HG02588 (cell line): ENCODE data around the gene MET.
"Not testable (repeated sequence)": the region's sequence is repeated elsewhere in the genome, so short reads cannot be mapped to it uniquely, and the experiment has no call there.

Experiments used
- ATAC-seq: cut with Tn5 transposase; IDR thresholded peaks from one replicate; pipeline ENCODE4 v1.9.1; 2021; ENCODE audit warnings: mild to moderate bottlenecking, moderate library complexity; ENCODE audit not compliant: unreplicated experiment

The MET gene

DNA sequence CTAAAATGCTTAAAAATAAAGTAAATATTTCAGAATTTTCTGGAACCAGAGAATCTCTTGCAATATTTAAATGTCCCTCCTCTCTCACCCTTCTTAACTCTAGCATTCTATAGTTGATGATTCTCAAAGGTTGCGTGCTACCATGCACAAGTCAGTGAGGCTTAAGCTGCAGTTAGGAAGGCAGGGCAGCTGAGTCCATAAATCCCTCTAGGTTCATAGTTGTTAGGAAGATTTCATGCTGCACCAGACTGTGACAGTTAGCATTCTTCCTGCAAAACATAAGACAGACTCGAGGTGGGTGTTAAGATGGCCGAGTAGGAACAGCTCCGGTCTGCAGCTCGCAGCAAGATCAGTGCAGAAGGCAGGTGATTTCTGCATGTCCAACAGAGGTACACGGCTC, 70.6 kb downstream of the MET start:
- no peak for ATAC-seq

- not testable (repeated sequence) for ATAC-seq
Measured at GRCh38 chr7:116743835-116744234, 71.8 kb downstream of the MET start.

DNA sequence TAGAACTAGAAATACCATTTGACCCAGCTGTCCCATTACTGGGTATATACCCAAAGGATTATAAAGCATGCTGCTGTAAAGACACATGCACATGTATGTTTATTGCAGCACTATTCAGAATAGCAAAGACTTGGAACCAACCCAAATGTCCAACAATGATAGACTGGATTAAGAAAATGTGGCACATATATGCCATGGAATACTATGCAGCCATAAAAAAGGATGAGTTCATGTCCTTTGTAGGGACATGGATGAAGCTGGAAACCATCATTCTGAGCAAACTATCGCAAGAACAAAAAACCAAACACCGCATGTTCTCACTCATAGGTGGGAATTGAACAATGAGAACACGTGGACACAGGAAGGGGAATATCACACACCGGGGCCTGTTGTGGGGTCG, 74.4 kb downstream of the MET start:
- ATAC-seq, result not testable (repeated sequence)

DNA sequence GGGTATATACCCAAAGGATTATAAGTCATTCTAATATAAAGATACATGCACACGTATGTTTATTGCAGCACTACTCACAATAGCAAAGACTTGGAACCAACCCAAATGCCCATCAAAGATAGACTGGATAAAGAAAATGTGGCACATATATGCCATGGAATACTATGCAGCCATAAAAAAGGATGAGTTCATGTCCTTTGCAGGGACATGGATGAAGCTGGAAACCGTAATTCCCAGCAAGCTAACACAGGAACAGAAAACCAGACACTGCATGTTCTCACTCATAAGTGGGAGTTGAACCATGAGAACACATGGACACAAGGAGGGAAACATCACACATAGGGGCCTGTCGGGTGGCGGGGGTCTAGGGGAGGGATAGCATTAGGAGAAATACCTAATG, 79.1 kb downstream of the MET start:
- not testable (repeated sequence) for ATAC-seq

GRCh38 chr7:116752305-116753074, 80.5 kb downstream of the MET start:
- ATAC-seq, result no peak

- ATAC-seq, result no peak
Measured at GRCh38 chr7:116753130-116753529, 81.1 kb downstream of the MET start.

DNA sequence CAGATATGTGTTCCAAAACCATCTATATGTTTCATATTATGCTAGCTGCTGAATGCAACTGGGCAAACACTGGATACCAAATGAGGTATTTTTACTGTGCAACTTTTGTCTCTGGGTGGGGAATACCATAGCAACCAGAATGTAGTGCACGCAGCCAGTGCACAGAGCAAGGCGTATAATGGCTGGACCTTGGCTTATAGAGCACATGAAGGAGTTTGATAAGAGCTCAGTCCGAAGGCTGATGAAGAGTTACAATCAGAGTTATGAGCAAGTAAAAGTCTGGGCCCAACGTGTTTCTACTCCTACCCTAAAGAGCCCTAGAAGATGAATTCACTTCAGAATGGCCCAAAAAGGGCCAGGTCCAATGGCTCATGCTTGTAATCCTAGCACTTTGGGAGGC, 82.2 kb downstream of the MET start:
- ATAC-seq, result no peak

- no peak for ATAC-seq
Measured at GRCh38 chr7:116757283-116757682, 85.3 kb downstream of the MET start.

DNA sequence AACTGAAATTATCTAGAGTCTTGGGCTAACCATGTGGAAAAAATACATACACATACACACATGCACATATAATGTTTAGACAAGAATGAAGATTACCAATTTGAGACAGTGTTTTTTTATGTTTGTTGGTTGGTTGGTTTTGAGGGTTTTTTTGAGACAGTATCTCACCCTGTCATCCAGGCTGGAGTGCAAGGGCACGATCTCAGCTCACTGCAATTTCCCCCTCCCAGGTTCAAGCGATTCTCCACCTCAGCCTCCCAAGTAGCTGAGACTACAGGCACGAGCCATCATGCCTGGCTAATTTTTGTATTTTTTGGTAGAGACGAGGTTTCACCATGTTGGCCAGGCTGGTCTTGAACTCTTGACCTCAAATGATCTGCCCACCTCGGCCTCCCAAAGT, 87.6 kb downstream of the MET start:
- not testable (repeated sequence) for ATAC-seq

DNA sequence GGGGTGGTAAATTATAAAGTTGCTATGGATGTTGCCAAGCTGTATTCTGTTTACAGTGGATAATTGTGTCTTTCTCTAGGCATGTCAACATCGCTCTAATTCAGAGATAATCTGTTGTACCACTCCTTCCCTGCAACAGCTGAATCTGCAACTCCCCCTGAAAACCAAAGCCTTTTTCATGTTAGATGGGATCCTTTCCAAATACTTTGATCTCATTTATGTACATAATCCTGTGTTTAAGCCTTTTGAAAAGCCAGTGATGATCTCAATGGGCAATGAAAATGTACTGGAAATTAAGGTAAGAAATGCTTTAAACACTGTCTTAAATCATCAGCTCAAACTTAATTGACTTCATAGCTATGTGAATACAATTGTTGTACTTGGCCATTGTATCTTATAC, 91.0 kb downstream of the MET start:
- ATAC-seq, result no peak

- ATAC-seq, result no peak
Measured at GRCh38 chr7:116763647-116764046, 91.7 kb downstream of the MET start.

DNA sequence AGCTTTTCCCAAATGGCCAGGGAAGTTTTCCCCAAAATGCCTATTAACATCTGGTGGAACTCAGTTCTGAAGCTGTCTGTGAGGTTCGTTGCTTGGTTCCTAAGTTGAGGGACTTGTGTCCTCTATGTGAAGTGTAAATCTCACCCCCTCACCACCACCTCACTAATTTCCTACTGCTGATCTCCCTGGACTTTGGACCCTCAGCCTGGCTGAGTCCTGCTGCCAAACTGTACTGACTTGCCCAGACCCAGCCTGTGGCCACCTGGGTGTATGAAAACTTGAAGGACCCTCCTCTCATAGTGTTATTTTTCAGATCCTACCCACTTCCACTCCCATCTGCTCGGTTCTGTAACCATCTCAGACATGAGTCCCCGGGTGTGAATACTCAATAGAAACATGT, 94.9 kb downstream of the MET start:
- no peak for ATAC-seq

- no peak for ATAC-seq
Measured at GRCh38 chr7:116769546-116769945, 97.5 kb downstream of the MET start.

DNA sequence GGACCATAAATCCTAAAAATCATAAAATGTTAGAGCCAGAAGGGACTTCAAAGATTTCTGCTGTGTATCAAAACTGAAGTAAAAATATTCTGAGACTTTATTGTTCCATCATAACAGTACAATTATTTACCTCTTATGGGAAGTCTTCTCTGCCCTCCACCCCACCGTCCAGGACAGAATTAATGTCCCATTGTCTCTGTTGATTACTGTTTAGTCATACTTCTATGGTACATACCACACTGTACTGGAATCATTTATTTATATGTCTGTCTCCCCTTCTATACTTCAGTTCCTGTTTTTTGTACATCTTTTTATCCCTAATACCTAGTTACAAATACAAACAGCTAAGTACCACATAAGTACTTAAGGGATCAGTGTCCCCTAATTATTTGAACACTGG, 98.9 kb downstream of the MET start:
- no peak for ATAC-seq

DNA sequence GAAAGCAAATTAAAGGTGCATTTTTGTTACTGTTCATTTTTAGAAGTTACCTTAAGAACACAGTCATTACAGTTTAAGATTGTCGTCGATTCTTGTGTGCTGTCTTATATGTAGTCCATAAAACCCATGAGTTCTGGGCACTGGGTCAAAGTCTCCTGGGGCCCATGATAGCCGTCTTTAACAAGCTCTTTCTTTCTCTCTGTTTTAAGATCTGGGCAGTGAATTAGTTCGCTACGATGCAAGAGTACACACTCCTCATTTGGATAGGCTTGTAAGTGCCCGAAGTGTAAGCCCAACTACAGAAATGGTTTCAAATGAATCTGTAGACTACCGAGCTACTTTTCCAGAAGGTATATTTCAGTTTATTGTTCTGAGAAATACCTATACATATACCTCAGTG, 99.6 kb downstream of the MET start:
- ATAC-seq, result no peak

DNA sequence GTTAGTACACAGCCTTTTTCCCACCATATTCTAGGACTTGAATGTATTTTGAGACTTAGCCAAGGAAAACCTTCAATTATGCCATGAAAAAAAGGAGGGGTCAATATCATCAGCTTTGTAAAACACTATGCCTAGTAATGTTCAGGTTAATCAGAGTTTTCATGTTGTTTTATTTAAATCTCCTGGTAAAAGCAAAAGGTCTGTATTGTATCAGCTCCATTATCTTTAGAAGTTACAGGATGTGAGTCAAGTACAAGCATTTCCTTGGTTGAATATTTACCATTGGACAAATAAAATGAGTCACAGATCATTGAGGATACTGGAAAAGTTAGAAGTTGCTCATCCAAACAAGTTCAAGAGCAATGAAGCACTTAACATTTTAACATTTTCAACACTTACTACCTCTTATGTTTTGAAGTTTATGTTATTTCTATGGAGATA, 100.4 kb downstream of the MET start:
- ATAC-seq, result no peak

DNA sequence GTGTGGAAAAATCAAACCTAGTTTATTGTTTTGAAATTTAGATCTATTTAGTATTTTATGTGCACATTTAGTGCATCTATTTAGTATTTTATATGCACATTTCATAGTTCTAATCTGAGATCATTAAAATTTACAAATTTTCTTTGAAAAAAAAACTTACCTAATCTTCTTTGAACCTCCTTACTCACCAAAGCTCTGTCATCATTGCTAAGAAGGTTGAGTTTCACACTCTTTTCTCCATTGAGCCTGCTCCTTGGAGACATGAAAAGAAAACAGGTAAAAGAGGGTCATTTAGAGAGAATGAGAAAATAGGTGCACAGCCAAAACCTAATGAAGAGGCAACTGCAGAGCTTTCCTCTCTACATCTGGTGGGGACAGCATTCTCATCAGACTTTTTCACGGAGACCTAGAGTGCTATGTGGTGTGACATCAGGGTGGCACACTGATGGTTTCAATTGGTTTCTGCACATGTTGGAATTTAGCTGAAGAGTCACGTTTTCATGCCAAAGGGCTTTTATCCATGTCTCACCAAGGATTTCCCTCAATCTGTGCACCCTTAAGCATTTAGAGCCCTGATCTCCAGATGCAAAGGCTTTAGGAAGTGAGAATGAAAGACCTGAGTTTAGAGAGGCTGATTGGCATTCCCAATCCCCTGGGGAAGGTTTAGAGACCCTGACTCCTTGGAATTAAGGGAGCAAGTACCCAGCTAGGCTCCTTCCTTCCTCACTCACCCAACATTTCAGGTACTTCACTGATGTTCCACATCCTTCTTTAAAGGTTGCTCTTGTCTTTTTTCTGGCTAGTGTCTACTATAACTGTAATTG, 101.1 kb downstream of the MET start:
- ATAC-seq, result no peak

- ATAC-seq, result no peak
Measured at GRCh38 chr7:116776046-116776445, 104.0 kb downstream of the MET start.

DNA sequence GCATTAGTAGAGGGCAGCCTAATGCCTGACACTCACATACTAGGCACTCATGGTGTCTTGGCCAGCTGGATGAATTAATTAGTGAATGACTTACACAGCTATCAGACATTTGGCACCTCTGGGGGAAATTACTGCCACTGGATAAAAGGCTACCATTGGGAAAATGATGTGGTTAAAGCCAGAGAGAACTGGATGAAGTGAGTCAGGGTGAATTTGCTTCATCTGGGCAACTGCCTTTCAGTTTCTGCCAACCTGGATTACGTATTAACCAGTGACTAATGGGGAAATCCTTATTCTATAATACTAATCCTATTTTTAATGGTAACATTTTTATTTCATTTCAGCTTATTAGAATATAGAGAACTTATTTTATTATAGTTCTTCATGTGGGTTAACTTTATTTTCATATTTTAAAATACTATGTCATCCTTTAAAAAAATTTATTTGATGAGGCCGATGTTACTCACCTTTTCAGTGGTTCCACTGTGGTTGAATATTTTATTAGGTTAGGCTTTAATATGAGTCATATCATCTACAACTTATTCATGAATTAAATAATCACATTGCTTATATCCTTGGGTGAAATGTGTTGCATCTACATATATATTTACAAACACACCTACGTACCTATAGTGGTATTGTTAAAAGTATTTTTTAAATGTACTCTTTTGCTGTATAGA, 104.8 kb downstream of the MET start:
- peak; percentile 72 for ATAC-seq

- ATAC-seq, result no peak
Measured at GRCh38 chr7:116777651-116778281, 105.8 kb downstream of the MET start.

- ATAC-seq, result no peak
Measured at GRCh38 chr7:116779216-116779615, 107.2 kb downstream of the MET start.
